Measurements from ENCODE around the gene DNAJC15. TPM values are rescaled to one million over a fixed set of nuclear protein-coding genes. Genes with fewer than 3 reads are reported as not detected.

Gene DNAJC15
- total RNA-seq, 1 experiment from 2014 or later = 20.3 TPM

- CTCF ChIA-PET = no interaction called here
These were observed 8.5 kb downstream of the DNAJC15 start for GRCh38 chr13:43031881-43032280.

GRCh38 chr13:43033038-43033437 is 9.7 kb downstream of the DNAJC15 start:
- POLR2A ChIA-PET = no interaction called here
- no TSS peak for BruUV-seq (replicated peaks)

More at GRCh38 chr13:43031881-43032280, 8.5 kb downstream of the DNAJC15 start:
- POLR2A ChIA-PET = no interaction called here
- H3K27me3 ChIP-seq (ENCODE audit: control insufficient read depth, insufficient read depth, low read length) = no peaks in the 10 kb centered on the region
- no TSS peak for BruUV-seq (replicated peaks)
- in situ Hi-C loops (cut with HindIII; ENCODE audit: low pct_unique_long_range_greater_than_20kb, low sequenced_read_pairs) (no loop called here), intact Hi-C loops (cut with micrococcal nuclease; ENCODE audit: unreplicated experiment) (no loop called here)
- no peak for ATAC-seq
- H3K9me3 ChIP-seq (ENCODE audit: control insufficient read depth, insufficient read depth, low read depth, low read length) = no peaks in the 10 kb centered on the region
- DNase-seq (ENCODE audit: low read depth, low spot score) = no peak
- H3K27ac ChIP-seq (ENCODE audit: low read length) = no peak overlapping the region
- TF ChIP-seq REST (IDR thresholded peaks at IDR 0.05; ENCODE audit: insufficient read depth in 1 of 2, low read depth in 2 of 2, low read length in 1 of 2) (no peak), TCF7L2 (IDR thresholded peaks at IDR 0.05; ENCODE audit: low read depth, low read length) (no peak), POLR2AphosphoS5 (IDR thresholded peaks at IDR 0.05; ENCODE audit: low read depth, low read length) (no peak), SIN3A (IDR thresholded peaks at IDR 0.05; ENCODE audit: borderline replicate concordance, insufficient read depth, low read depth, low read length) (no peak), CTCF (IDR thresholded peaks at IDR 0.05) (no peak)
- H3K4me3 ChIP-seq (ENCODE audit: low read depth in 2 of 2, low read length in 2 of 2) = no peak overlapping the region
- H3K4me1 ChIP-seq (ENCODE audit: control insufficient read depth, insufficient read depth, low read length) = no peaks in the 10 kb centered on the region
- H3K36me3 ChIP-seq (ENCODE audit: control insufficient read depth, insufficient read depth, low read length) = no peaks in the 10 kb centered on the region

More at GRCh38 chr13:43033038-43033437, 9.7 kb downstream of the DNAJC15 start:
- in situ Hi-C loops (cut with HindIII; ENCODE audit: low pct_unique_long_range_greater_than_20kb, low sequenced_read_pairs) = no loop called here
- H3K9me3 ChIP-seq (ENCODE audit: control insufficient read depth, insufficient read depth, low read depth, low read length) = no peaks in the 10 kb centered on the region
- no peaks in the 10 kb centered on the region for H3K36me3 ChIP-seq (ENCODE audit: control insufficient read depth, insufficient read depth, low read length)
- no peaks in the 10 kb centered on the region for H3K4me1 ChIP-seq (ENCODE audit: control insufficient read depth, insufficient read depth, low read length)
- H3K4me3 ChIP-seq (ENCODE audit: low read depth in 2 of 2, low read length in 2 of 2) = no peak overlapping the region
- H3K27ac ChIP-seq (ENCODE audit: low read length) = no peak overlapping the region
- DNase-seq (ENCODE audit: low read depth, low spot score) = no peak
- intact Hi-C loops (cut with micrococcal nuclease; ENCODE audit: unreplicated experiment) = no loop called here
- ATAC-seq = no peak
- CTCF ChIA-PET = no interaction called here
- TF ChIP-seq TCF7L2 (IDR thresholded peaks at IDR 0.05; ENCODE audit: low read depth, low read length) (no peak), SIN3A (IDR thresholded peaks at IDR 0.05; ENCODE audit: borderline replicate concordance, insufficient read depth, low read depth, low read length) (no peak), CTCF (IDR thresholded peaks at IDR 0.05) (no peak), POLR2AphosphoS5 (IDR thresholded peaks at IDR 0.05; ENCODE audit: low read depth, low read length) (no peak), REST (IDR thresholded peaks at IDR 0.05; ENCODE audit: insufficient read depth in 1 of 2, low read depth in 2 of 2, low read length in 1 of 2) (no peak)
- no peaks in the 10 kb centered on the region for H3K27me3 ChIP-seq (ENCODE audit: control insufficient read depth, insufficient read depth, low read length)

All from Panc1 (cell line).